GM18951 (cell line): Measurements from ENCODE around the gene SCML1.

ENCODE experiments used
- POLR2A ChIP-seq: IDR thresholded peaks from 4 replicates; pipeline ENCODE4 v1.6.1; 2011; ENCODE audit warnings: mild to moderate bottlenecking; ENCODE audit not compliant: insufficient read length, insufficient read depth; ENCODE audit errors: extremely low read depth
- in situ Hi-C: fragments of 300-500 bp; cut with MboI; formaldehyde crosslinking; loops from one replicate; pipeline ENCODE4 v1.12.0; 2022; ENCODE audit warnings: low sequenced_read_pairs, mixed read lengths, inconsistent platforms; ENCODE audit not compliant: unreplicated experiment

The SCML1 gene

GRCh38 chrX:17719711-17720110 is 17.6 kb upstream of the SCML1 start:
- no peak for TF ChIP-seq POLR2A
- in situ Hi-C loops: no loop called here

- no peak for TF ChIP-seq POLR2A
- in situ Hi-C loops: no loop called here
These were observed 15.6 kb upstream of the SCML1 start for GRCh38 chrX:17721715-17722114.

GRCh38 chrX:17725181-17725580 is 12.1 kb upstream of the SCML1 start:
- no peak for TF ChIP-seq POLR2A
- in situ Hi-C loops: no loop called here

- TF ChIP-seq POLR2A: no peak
- in situ Hi-C loops: no loop called here
These were observed 5.0 kb upstream of the SCML1 start for GRCh38 chrX:17732138-17732783.

GRCh38 chrX:17735406-17735805 is 1.9 kb upstream of the SCML1 start:
- no peak for TF ChIP-seq POLR2A
- in situ Hi-C loops: no loop called here

- in situ Hi-C loops: no loop called here
- no peak for TF ChIP-seq POLR2A
These were observed 826 bp upstream of the SCML1 start for GRCh38 chrX:17736478-17736855.

GRCh38 chrX:17737710-17737985 is 355 bp downstream of the SCML1 start:
- in situ Hi-C loops: no loop called here
- TF ChIP-seq POLR2A: no peak

- in situ Hi-C loops: no loop called here
- TF ChIP-seq POLR2A: no peak
These were observed 857 bp downstream of the SCML1 start for GRCh38 chrX:17737986-17738713.

- in situ Hi-C loops: no loop called here
- TF ChIP-seq POLR2A: no peak
These were observed 1.6 kb downstream of the SCML1 start for GRCh38 chrX:17738737-17739535.

- in situ Hi-C loops: no loop called here
- no peak for TF ChIP-seq POLR2A
These were observed 3.1 kb downstream of the SCML1 start for GRCh38 chrX:17740137-17741122.

GRCh38 chrX:17741123-17741511 is 3.8 kb downstream of the SCML1 start:
- in situ Hi-C loops: no loop called here
- no peak for TF ChIP-seq POLR2A

GRCh38 chrX:17743913-17744312 is 6.6 kb downstream of the SCML1 start:
- TF ChIP-seq POLR2A: no peak
- in situ Hi-C loops: no loop called here
